GM06990 (cell line): ENCODE measurements around the gene CNTNAP2.
A peak's percentile ranks its signal among the peaks of the same experiment; 100 is the strongest.

Experiments used
- DNase-seq: peaks from one replicate; pipeline ENCODE4 v3.0.0-alpha.2; 2011; ENCODE audit not compliant: insufficient read length; ENCODE audit errors: extremely low read depth
- H3K27me3 ChIP-seq: replicated peaks from 2 replicates; pipeline ENCODE4 v1.6.0; 2011; ENCODE audit warnings: low read length; ENCODE audit not compliant: control insufficient read depth, insufficient read depth
- H3K36me3 ChIP-seq: 2 replicates; pipeline ENCODE4 v1.5.1; 2011; ENCODE audit warnings: low read length; ENCODE audit not compliant: control insufficient read depth, insufficient read depth
- H3K4me3 ChIP-seq: replicated peaks from 2 replicates; pipeline ENCODE4 v1.5.1; 2011; ENCODE audit warnings: low read depth, mild to moderate bottlenecking, control low read depth, low read length
- TF ChIP-seq, protein P1 (sequence below): IDR thresholded peaks from 2 replicates; pipeline ENCODE4 v1.5.1; 2011; ENCODE audit warnings: low read length, control low read depth, mild to moderate bottlenecking, inconsistent platforms; ENCODE audit not compliant: insufficient read depth, poor library complexity, severe bottlenecking

CNTNAP2 gene

DNA sequence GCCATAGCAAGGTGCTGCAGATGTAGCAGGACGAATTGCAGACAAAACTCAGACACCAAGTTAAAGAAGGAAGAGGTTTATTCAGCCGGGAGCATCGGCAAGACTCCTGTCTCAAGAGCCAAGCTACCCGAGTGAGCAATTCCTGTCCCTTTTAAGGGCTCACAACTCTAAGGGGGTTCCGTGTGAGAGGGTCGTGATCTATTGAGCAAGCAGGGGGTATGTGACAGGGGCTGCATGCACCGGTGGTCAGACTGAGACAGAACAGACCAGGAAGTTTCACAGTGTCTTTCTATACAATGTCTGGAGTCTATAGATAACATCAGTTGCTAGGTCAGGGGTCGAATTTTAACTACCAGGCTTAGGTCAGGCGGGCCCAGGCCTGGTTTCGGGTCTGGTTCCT lies 2252.0 kb downstream of the CNTNAP2 start:
- H3K27me3 ChIP-seq, result no peaks in the 10 kb centered on the region
- no peak overlapping the region for H3K4me3 ChIP-seq
- peak; percentile 37 for DNase-seq
- TF ChIP-seq, protein P1, sequence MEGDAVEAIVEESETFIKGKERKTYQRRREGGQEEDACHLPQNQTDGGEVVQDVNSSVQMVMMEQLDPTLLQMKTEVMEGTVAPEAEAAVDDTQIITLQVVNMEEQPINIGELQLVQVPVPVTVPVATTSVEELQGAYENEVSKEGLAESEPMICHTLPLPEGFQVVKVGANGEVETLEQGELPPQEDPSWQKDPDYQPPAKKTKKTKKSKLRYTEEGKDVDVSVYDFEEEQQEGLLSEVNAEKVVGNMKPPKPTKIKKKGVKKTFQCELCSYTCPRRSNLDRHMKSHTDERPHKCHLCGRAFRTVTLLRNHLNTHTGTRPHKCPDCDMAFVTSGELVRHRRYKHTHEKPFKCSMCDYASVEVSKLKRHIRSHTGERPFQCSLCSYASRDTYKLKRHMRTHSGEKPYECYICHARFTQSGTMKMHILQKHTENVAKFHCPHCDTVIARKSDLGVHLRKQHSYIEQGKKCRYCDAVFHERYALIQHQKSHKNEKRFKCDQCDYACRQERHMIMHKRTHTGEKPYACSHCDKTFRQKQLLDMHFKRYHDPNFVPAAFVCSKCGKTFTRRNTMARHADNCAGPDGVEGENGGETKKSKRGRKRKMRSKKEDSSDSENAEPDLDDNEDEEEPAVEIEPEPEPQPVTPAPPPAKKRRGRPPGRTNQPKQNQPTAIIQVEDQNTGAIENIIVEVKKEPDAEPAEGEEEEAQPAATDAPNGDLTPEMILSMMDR, result no peak
- no peaks in the 10 kb centered on the region for H3K36me3 ChIP-seq

DNA sequence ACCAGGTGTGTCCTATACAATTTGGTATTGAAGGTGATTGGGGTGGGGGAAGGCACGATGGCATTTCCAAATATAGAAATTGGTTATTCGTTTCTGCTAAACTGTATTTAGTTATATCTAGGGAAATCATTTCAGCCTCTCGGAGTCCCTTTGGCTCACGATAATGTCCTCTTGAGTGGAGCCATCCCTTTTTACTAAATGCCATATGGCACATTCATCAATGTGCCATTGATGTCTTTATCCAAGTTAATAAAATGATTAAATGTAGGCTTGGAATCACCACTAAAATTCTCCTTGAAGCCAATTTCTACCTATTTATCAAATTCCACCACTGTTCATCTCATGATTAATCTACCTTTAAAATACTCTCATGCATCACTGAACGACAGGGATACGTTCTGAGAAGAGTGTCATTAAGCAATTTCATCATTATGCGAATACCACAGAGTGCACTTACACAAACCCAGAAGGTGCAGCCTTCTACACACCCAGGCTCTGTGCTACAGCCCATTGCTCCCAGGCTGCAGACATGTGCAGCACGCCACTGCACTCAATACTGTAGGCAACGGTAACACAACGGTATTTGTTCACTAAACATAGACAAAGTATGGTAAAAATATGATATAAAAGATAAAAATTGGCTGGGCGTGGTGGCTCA lies 2254.8 kb downstream of the CNTNAP2 start:
- DNase-seq, result no peak
- H3K4me3 ChIP-seq, result no peak overlapping the region
- no peaks in the 10 kb centered on the region for H3K27me3 ChIP-seq
- H3K36me3 ChIP-seq, result no peaks in the 10 kb centered on the region
- TF ChIP-seq, protein P1, result no peak

- H3K36me3 ChIP-seq, result no peaks in the 10 kb centered on the region
- no peaks in the 10 kb centered on the region; the same call in 1 of the 2 replicates for H3K27me3 ChIP-seq
- TF ChIP-seq, protein P1, result no peak
- no peak for DNase-seq
- no peak overlapping the region for H3K4me3 ChIP-seq
Observed at GRCh38 chr7:148374396-148375259, 2258.0 kb downstream of the CNTNAP2 start.

DNA sequence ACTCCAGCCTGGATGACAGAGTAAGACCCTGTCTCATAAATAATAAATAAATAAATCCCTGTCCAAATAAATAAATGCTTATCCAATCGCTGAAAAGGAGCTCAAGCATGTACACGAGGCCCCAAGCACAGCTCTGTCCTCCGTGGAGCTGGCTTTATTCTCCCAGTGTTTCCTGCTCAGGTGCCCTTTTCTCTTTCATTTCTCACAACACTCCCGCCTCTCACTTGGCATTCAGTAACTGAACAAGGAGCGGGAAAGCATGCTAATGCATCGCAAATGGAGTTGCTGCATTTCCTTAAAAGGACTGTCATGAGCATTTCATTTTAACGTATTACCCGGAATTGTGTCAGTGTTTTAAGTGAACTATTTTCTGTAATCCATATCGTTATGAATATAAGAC lies 2263.1 kb downstream of the CNTNAP2 start:
- TF ChIP-seq, protein P1, result no peak

GRCh38 chr7:148380596-148381419 lies 2264.2 kb downstream of the CNTNAP2 start:
- DNase-seq, result no peak
- TF ChIP-seq, protein P1, result no peak
- H3K36me3 ChIP-seq, result no peaks in the 10 kb centered on the region
- H3K4me3 ChIP-seq, result no peak overlapping the region
- H3K27me3 ChIP-seq, result no peaks in the 10 kb centered on the region; the same call in 1 of the 2 replicates

More for the DNA sequence above, 2263.1 kb downstream of the CNTNAP2 start:
- no peak overlapping the region for H3K4me3 ChIP-seq
- DNase-seq, result no peak
- no peaks in the 10 kb centered on the region; the same call in 1 of the 2 replicates for H3K27me3 ChIP-seq
- no peaks in the 10 kb centered on the region for H3K36me3 ChIP-seq
